GM19452 (cell line): Measurements from ENCODE around the gene IL6.
"Not testable (repeated sequence)": the region's sequence is repeated elsewhere in the genome, so short reads cannot be mapped to it uniquely, and the experiment has no call there.

Source experiments
- ATAC-seq: cut with Tn5 transposase; IDR thresholded peaks from one replicate; pipeline ENCODE4 v1.9.1; 2021; ENCODE audit not compliant: unreplicated experiment

Gene IL6

DNA sequence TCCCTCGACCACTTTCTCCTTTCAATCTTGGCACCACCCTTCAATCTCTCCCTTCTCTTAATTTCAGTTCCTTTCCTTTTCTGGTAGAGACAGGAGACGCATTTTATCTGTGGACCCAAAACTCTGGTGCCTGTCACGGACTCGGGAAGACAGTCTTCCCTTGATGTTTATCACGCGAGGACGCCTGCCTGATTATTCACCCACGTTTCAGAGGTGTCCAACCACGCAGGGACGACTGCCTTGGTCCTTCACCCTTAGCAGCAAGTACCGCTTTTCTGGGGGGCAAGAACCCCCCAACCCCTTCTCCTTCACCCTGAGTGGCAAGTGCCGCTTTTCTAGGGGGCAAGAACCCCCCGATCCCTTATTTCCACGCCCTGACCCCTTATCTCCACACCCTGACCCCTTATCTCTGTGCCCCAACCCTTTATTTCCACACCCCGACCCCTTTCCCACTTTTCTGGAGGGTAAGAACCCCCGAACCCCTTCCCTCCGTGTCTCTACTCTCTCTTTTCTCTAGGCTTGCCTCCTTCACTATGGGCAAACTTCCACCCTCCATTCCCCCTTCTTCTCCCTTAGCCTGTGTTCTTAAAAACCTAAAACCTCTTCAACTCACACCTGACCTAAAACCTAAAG, 22.9 kb upstream of the IL6 start:
- not testable (repeated sequence) for ATAC-seq

- ATAC-seq = not testable (repeated sequence)
These were observed 22.3 kb upstream of the IL6 start for GRCh38 chr7:22704722-22705121.

- not testable (repeated sequence) for ATAC-seq
These were observed 21.1 kb upstream of the IL6 start for GRCh38 chr7:22705874-22706273.

GRCh38 chr7:22707026-22707691, 19.8 kb upstream of the IL6 start:
- not testable (repeated sequence) for ATAC-seq

DNA sequence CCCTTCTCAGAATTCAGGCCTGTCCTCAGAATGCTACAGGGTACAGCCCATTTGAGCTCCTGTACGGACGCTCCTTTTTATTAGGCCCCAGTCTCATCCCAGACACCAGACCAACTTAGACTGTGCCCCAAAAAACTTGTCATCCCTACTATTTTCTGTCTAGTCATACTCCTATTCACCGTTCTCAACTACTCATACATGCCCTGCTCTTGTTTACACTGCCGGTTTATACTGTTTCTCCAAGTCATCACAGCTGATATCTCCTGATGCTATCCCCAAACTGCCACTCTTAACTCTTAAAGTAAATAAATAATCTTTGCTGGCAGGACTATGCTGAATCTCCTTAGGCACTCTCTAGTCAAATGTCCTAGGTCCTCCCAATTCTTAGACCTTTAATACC, 18.8 kb upstream of the IL6 start:
- ATAC-seq = not testable (repeated sequence)

DNA sequence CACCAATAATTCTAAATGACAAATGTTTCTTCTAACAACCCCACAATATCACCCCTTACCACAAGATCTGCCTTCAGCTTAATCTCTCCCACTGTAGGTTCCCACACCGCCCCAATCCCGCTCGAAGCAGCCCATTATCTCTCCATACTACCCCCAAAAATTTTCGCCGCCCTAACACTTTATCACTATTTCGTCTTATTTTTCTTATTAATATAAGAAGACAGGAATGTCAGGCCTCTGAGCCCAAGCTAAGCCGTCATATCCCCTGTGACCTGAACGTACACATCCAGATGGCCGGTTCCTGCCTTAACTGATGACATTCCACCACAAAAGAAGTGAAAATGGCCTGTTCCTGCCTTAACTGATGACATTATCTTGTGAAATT, 18.3 kb upstream of the IL6 start:
- ATAC-seq = not testable (repeated sequence)

- not testable (repeated sequence) for ATAC-seq
These were observed 17.8 kb upstream of the IL6 start for GRCh38 chr7:22709062-22709829.

GRCh38 chr7:22709857-22710256, 17.1 kb upstream of the IL6 start:
- no peak for ATAC-seq

GRCh38 chr7:22712999-22713398, 14.0 kb upstream of the IL6 start:
- ATAC-seq = no peak

DNA sequence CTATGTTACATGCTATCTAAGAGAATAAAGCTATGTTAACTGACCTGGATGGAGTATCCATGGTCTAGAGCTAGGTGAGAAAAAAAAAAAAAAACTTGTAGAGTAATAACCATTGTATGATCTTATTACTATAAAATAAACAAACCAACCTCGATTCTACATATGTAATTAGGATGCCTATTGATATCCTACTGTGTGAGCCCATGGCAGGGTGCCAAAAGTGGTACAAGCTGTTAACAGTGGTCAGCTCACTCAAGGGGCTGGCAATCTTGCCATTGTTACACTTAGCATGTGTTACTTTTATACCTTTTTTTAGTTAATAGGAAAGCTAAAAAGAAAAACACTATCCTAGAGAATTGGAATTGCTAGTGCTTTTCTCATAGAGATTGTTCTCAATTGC, 13.5 kb upstream of the IL6 start:
- no peak for ATAC-seq

GRCh38 chr7:22715969-22716368, 11.0 kb upstream of the IL6 start:
- ATAC-seq = no peak

DNA sequence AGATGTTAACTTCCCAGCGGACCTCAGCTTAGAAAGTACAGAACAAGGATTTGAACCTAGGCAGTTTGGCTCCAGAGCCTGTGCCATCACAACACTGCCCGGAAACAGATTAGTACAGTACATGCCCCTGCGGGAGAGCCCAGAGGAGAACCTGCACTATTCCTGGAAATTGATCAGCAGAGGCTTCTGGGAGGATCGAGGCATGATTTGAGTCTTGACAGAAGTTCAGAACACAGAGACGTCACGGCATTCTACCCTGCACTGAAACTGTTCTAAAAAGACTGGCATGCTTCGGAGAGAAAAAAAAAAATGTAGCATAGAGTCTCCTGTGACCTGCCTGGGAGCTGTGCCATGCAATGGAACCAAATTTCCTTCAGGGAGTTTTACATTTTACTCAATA, 9.2 kb upstream of the IL6 start:
- no peak for ATAC-seq

- no peak for ATAC-seq
These were observed 8.7 kb upstream of the IL6 start for GRCh38 chr7:22718200-22718711.

DNA sequence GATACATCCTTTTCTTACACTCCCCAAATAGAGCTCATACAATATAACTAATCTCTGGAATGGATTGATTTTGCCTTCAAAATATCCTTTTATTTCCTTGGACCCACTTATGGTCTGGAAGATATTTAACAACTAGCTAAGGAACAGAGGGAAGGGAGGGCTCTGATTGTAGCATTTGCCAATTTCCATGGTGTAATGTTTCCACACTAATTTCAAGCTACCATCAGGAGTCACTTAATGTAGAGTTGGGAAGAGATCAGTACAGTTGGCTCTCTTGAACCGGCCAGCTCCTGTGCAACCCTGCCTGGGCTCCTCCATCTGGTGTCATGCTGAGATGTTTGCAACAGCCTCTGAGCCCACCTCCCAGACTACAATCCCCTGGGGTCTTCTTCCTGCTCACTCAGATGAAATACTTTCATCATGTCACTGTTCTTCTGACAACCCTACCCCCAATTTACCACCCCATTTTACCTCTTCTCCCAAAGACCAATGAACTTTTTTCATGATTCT, 8.0 kb upstream of the IL6 start:
- ATAC-seq = no peak

- no peak for ATAC-seq
These were observed 5.9 kb upstream of the IL6 start for GRCh38 chr7:22720791-22721786.

DNA sequence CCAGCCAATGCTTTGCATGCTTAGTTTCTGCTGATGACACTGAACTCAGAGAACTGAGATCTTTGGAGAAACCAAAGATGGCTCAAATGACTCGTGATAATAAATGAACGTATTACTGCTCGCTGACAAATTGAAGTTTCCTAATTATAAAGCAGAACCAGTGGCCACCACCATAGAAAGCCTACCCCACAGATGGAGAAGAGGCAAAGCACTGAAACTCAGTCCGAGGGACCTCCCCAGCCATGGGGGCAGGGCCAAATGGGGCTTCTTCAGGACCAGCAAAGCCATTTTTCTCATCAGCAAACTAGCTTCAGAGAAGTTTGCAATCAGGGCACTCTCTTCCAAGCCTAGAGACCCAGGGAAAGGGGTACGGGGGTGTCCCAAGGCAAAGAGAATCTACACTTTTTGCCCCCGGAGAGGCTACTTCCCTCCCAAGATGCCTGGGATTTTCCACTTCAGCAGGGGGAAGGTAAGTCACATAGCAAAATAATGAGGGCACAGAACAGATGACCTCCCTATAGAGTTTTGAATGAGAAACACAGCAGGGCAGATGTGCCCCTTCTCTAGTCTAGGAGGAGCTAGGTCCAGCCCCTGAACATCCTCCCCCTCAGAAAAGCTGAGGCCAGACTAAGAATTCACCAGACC, 4.3 kb upstream of the IL6 start:
- no peak for ATAC-seq

- no peak for ATAC-seq
These were observed 3.8 kb upstream of the IL6 start for GRCh38 chr7:22723181-22723601.

DNA sequence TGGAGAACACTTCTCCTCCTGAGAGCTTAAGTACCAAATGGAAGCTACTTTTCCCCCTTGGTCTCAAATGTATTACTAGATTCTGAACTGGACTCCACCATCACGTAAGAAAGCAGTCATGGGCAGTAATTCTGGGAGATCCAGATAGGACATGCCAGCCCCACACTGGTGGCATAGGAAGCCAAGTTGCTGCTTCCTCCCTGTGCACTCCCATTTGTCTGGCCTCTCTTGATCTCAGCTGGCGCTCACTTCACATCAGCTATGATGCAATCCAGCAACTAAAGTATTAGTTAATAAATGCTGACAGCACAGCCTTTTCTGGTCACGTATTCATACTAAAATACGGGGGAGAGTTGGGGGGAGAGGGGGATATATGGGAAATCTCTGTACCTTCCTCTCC, 3.4 kb upstream of the IL6 start:
- no peak for ATAC-seq

DNA sequence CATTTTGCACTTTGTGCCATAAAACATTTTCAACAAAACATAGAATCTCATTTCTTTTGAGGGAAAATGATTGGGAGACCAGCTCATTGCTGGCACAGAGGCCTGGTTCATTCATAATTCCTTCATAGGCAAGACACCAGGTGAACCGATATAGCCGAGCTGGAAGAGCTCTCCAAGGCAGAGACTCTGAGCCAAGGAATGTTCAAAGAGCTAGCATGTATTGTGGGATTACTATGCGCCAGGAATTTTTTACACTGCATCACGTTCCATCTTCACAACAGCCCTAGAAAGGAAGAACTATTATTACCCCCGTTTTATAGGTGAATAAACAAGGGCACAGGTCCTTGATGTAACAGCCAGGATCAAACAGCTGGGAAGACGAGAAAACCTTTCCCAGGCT, 2.1 kb upstream of the IL6 start:
- ATAC-seq = no peak

DNA sequence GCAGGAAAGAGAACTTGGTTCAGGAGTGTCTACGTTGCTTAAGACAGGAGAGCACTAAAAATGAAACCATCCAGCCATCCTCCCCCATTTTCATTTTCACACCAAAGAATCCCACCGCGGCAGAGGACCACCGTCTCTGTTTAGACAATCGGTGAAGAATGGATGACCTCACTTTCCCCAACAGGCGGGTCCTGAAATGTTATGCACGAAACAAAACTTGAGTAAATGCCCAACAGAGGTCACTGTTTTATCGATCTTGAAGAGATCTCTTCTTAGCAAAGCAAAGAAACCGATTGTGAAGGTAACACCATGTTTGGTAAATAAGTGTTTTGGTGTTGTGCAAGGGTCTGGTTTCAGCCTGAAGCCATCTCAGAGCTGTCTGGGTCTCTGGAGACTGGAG, 1.4 kb upstream of the IL6 start:
- no peak for ATAC-seq
